Endothelial cell of umbilical vein (primary cell): ENCODE data around the gene LRP11. TPM values are rescaled to one million over a fixed set of nuclear protein-coding genes. Genes with fewer than 3 reads are reported as not detected.

Experiments
- BruUV-seq: library from RNA; stranded (reverse); fragments of 400-500 nt; replicated peaks from 2 replicates; lab custom pipeline; 2021; lab: Mats Ljungman, UMichigan
- CTCF ChIA-PET: fragments of 300-600, 350-600 bp; sonication (Branson Sonifier 250); formaldehyde crosslinking; loops from one replicate; lab custom pipeline; 2021; ENCODE audit warnings: antibody characterized with exemption, inconsistent platforms; lab: Charles Lee
- POLR2A ChIA-PET: fragments of 300-600, 350-600 bp; sonication (Branson Sonifier 250); formaldehyde crosslinking; loops from one replicate; lab custom pipeline; 2021; ENCODE audit warnings: antibody characterized with exemption, inconsistent platforms; lab: Charles Lee
- DNase-seq: peaks from one replicate; pipeline ENCODE4 v3.0.0-alpha.2; 2011; ENCODE audit warnings: low read depth, low spot score
- FAIRE-seq: peaks from 2 replicates; lab custom pipeline; 2011; peaks lifted over from hg19 to GRCh38; lab: Jason Lieb, UNC
- H2AFZ ChIP-seq: 2 replicates; pipeline ENCODE4 v1.6.0; 2012; ENCODE audit warnings: low read depth, low read length, control low read depth, inconsistent platforms
- H3K27ac ChIP-seq: 2 replicates; pipeline ENCODE4 v1.5.1; 2011; ENCODE audit warnings: low read depth, mild to moderate bottlenecking, control low read depth, low read length, moderate library complexity; ENCODE audit not compliant: insufficient read depth
- H3K27me3 ChIP-seq, 2 experiments: 2 replicates each; pipeline versions ENCODE4 v1.6.0 to v1.6.1; 2011; ENCODE audit warnings: low read length in 2 of 2, mixed read lengths in 1 of 2; ENCODE audit not compliant: control insufficient read depth in 2 of 2, insufficient read depth in 2 of 2
- H3K36me3 ChIP-seq, 2 experiments: 2 replicates in 1 of 2; 3 replicates in 1 of 2; pipeline ENCODE4 v1.5.1; 2011; ENCODE audit warnings: low read length in 2 of 2, mild to moderate bottlenecking in 1 of 2, moderate library complexity in 1 of 2; ENCODE audit not compliant: control insufficient read depth in 2 of 2, insufficient read depth in 2 of 2; ENCODE audit errors: extremely low read depth in 1 of 2
- H3K4me1 ChIP-seq: 3 replicates; pipeline ENCODE4 v1.5.1; 2011; ENCODE audit warnings: mild to moderate bottlenecking, low read length; ENCODE audit not compliant: control insufficient read depth, insufficient read depth; ENCODE audit errors: extremely low read depth
- H3K4me2 ChIP-seq: 2 replicates; pipeline ENCODE4 v1.6.1; 2011; ENCODE audit warnings: low read length, control low read depth, mixed read lengths; ENCODE audit not compliant: insufficient read depth
- H3K4me3 ChIP-seq, 3 experiments: fragments of 200-600 bp in 1 of 3; sonication (generic), shearing (Covaris generic) in 1 of 3; replicated peaks in 1 of 3; 2 replicates each; pipeline ENCODE4 v1.5.1; 2011 to 2016; ENCODE audit warnings: control low read depth in 3 of 3, low read length in 3 of 3, mild to moderate bottlenecking in 2 of 3, inconsistent platforms in 1 of 3, low read depth in 1 of 3, moderate library complexity in 1 of 3; ENCODE audit not compliant: insufficient read depth in 1 of 3
- H3K79me2 ChIP-seq: 2 replicates; pipeline ENCODE4 v1.6.0; 2012; ENCODE audit warnings: low read length, inconsistent platforms; ENCODE audit not compliant: control insufficient read depth, insufficient read depth
- H3K9ac ChIP-seq: replicated peaks from 2 replicates; pipeline ENCODE3; 2011; ENCODE audit warnings: low read length, control low read depth; ENCODE audit not compliant: insufficient read depth; ENCODE audit errors: extremely low read depth
- H3K9me1 ChIP-seq: replicated peaks from 3 replicates; pipeline ENCODE4 v1.6.0; 2011; ENCODE audit warnings: mild to moderate bottlenecking, low read length; ENCODE audit not compliant: control insufficient read depth, insufficient read depth; ENCODE audit errors: extremely low read depth
- H3K9me3 ChIP-seq: replicated peaks from 2 replicates; pipeline ENCODE4 v1.5.1; 2012; ENCODE audit warnings: low read length, inconsistent platforms; ENCODE audit not compliant: control insufficient read depth, insufficient read depth
- H4K20me1 ChIP-seq: replicated peaks from 2 replicates; pipeline ENCODE3; 2011; ENCODE audit warnings: mild to moderate bottlenecking, low read length; ENCODE audit not compliant: control insufficient read depth, insufficient read depth; ENCODE audit errors: extremely low read depth
- CTCF ChIP-seq, 2 donors: IDR thresholded peaks; 1 replicate in 1 of 2; 2 replicates in 1 of 2; pipeline ENCODE4 v1.5.1; 2011; ENCODE audit warnings: low read length in 2 of 2, mild to moderate bottlenecking in 2 of 2, moderate library complexity in 2 of 2, control low read depth in 1 of 2, inconsistent platforms in 1 of 2, low read depth in 1 of 2; ENCODE audit not compliant: insufficient read depth in 1 of 2; ENCODE audit errors: extremely low read depth in 1 of 2
- EZH2 ChIP-seq: IDR thresholded peaks from 2 replicates; pipeline ENCODE4 v1.6.1; 2012; ENCODE audit warnings: borderline replicate concordance, low read depth, mild to moderate bottlenecking, moderate library complexity, low read length, inconsistent platforms; ENCODE audit not compliant: severe bottlenecking
- FOS ChIP-seq: IDR thresholded peaks from 2 replicates; pipeline ENCODE4 v1.6.1; 2011; ENCODE audit warnings: mild to moderate bottlenecking, low read length, moderate library complexity, borderline replicate concordance; ENCODE audit not compliant: insufficient read depth
- GATA2 ChIP-seq: IDR thresholded peaks from 2 replicates; pipeline ENCODE4 v1.7.0; 2011; ENCODE audit warnings: low read depth, mild to moderate bottlenecking, moderate library complexity, mixed read lengths, low read length; ENCODE audit not compliant: insufficient read length, insufficient read depth
- JUN ChIP-seq: IDR thresholded peaks from 2 replicates; pipeline ENCODE4 v1.6.1; 2011; ENCODE audit warnings: borderline replicate concordance, low read depth; ENCODE audit not compliant: insufficient read length, insufficient read depth
- MAX ChIP-seq: IDR thresholded peaks from 2 replicates; pipeline ENCODE4 v1.6.1; 2011; ENCODE audit not compliant: insufficient read depth, insufficient read length
- MYC ChIP-seq: IDR thresholded peaks from one replicate; pipeline ENCODE4 v1.6.1; 2011; ENCODE audit warnings: mild to moderate bottlenecking, low read depth, low read length
- POLR2A ChIP-seq: IDR thresholded peaks from 2 replicates; pipeline ENCODE4 v1.6.1; 2012; ENCODE audit warnings: low read depth, mild to moderate bottlenecking, control low read depth, low read length
- POLR2AphosphoS5 ChIP-seq: IDR thresholded peaks from 2 replicates; pipeline ENCODE4 v1.6.1; 2012; ENCODE audit warnings: low read depth, mild to moderate bottlenecking, control low read depth, low read length, moderate library complexity; ENCODE audit not compliant: insufficient read depth
- dilution Hi-C: fragments of 300-500 bp; cut with MboI; formaldehyde crosslinking; loops from one replicate; pipeline ENCODE4 v1.15.0; 2019; ENCODE audit warnings: low sequenced_read_pairs; ENCODE audit not compliant: extremely low pct_ligation_motif_present
- intact Hi-C: fragments of 100-400 bp; cut with micrococcal nuclease; formaldehyde crosslinking; loops from one replicate; pipeline ENCODE4 v1.10.0; 2022
- polyA plus RNA-seq, 4 experiments: library from polyadenylated mRNA; depleted of rRNA in 3 of 4; stranded (reverse) in 3 of 4; unstranded in 1 of 4; fragments of >200 nt; gene quantifications; 2 replicates each; pipeline versions ENCODE4 v1.2.1 to v1.2.3, GENCODE V29; 2011 to 2012; ENCODE audit warnings: missing spikeins in 1 of 4
- total RNA-seq: library from RNA; stranded (reverse); gene quantifications from 2 replicates; pipeline ENCODE4 v1.2.3, GENCODE V29; 2021

Gene LRP11
- total and polyA plus RNA-seq, 2 donors (not counting 3 experiments of a cell fraction or from before 2014, with no cell fraction given) = 23.1 to 59.1 TPM

- intact Hi-C loops (no loop called here), dilution Hi-C loops (no loop called here)
- H3K4me1 ChIP-seq = no peaks in the 10 kb centered on the region
- no peaks in the 10 kb centered on the region for H3K27me3 ChIP-seq
- no peak for TF ChIP-seq POLR2AphosphoS5
- no peak for TF ChIP-seq MYC
- TF ChIP-seq CTCF (IDR thresholded peaks at IDR 0.05; ENCODE audit: extremely low read depth in 1 of 2, insufficient read depth in 1 of 2, low read depth in 1 of 2, low read length in 2 of 2) = no peak
- no peak for TF ChIP-seq JUN
- no peak for TF ChIP-seq GATA2
- TF ChIP-seq POLR2A = no peak
- no peak for TF ChIP-seq FOS
- no peak for TF ChIP-seq MAX
- TF ChIP-seq EZH2 = no peak
- H3K9me1 ChIP-seq = no peaks in the 10 kb centered on the region
- BruUV-seq = no TSS peak
- no peak overlapping the region for H3K4me3 ChIP-seq
- DNase-seq (no peak), FAIRE-seq (no peak)
- no peaks in the 10 kb centered on the region for H3K9me3 ChIP-seq
- no peak overlapping the region for H3K9ac ChIP-seq
- ChIA-PET CTCF (interaction anchor here (0.7 kb wide), 1 partner anchor 205 kb away, joined by 3 read pairs; no protein-coding TSS in a partner anchor), POLR2A (no interaction called here)
- H2AFZ ChIP-seq = no peak overlapping the region
- H3K79me2 ChIP-seq = peaks cover 7% of the 10 kb centered on the region
- H3K4me2 ChIP-seq = no peak overlapping the region
- H3K27ac ChIP-seq = no peak overlapping the region
- H4K20me1 ChIP-seq = no peaks in the 10 kb centered on the region
- peaks cover 0 to 3% of the 10 kb centered on the region in 2 experiments for H3K36me3 ChIP-seq
Measured at GRCh38 chr6:149777624-149778023, 86.5 kb downstream of the LRP11 start.
